DMS 273 (cell line): Measurements from ENCODE around the gene SOX10.
A peak's percentile ranks its signal among the peaks of the same experiment; 100 is the strongest.
"Not testable (repeated sequence)": the region's sequence is repeated elsewhere in the genome, so short reads cannot be mapped to it uniquely, and the experiment has no call there.

Experiments
- DNase-seq: peaks from one replicate; lab custom pipeline; 2025; ENCODE audit not compliant: unreplicated experiment; lab: John Stamatoyannopoulos, UW

SOX10 gene

DNA sequence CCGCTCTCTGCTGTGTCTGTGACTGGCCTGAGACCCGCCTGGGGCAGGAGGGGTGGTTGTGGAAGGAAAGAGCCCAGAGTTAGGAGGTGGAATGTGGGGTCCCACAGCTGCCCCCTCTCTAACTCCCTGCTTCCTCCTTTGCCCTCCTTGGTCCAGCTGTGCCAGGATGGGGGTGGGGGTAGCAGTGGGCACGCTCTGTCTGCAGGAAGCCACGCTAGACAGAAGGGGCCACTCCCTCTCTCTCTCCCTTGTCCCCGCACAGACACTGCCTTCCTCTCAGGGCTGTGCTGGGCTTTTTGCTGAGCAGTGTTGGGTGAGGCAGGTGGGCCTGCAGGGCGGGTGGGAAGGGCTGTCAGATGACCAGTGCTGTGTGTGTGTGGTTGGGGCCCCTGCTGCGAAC lies 2.0 kb upstream of the SOX10 start:
- no peak for DNase-seq

DNA sequence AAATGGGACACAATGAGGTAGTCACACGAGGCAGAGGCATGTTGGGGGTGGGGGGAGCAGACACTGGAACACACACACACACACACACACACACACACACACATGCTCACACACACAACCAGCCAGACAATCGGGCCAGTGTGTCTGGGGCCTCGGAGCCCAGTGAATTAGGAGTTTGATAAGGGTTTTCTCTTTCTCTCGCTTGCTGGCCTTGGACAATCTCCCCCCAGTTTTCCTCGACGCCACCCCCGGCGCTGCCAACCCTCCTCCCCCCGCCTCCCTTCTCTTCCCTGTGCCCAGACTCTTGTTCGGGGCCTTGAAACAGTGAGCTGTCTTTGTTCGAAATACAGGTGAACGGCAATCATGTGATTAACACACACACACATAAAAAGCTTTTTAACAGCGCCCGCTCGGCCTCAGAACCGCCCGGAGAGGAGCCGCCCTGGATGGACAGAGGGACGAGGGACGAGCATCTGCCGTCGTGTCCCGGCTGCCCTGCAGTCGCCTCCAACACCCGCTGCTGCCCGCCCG lies 1.5 kb upstream of the SOX10 start:
- no peak for DNase-seq

- no peak for DNase-seq
Observed at GRCh38 chr22:37985050-37985585, 763 bp upstream of the SOX10 start.

- no peak for DNase-seq
Observed at GRCh38 chr22:37982938-37983859, 1.2 kb downstream of the SOX10 start.

DNA sequence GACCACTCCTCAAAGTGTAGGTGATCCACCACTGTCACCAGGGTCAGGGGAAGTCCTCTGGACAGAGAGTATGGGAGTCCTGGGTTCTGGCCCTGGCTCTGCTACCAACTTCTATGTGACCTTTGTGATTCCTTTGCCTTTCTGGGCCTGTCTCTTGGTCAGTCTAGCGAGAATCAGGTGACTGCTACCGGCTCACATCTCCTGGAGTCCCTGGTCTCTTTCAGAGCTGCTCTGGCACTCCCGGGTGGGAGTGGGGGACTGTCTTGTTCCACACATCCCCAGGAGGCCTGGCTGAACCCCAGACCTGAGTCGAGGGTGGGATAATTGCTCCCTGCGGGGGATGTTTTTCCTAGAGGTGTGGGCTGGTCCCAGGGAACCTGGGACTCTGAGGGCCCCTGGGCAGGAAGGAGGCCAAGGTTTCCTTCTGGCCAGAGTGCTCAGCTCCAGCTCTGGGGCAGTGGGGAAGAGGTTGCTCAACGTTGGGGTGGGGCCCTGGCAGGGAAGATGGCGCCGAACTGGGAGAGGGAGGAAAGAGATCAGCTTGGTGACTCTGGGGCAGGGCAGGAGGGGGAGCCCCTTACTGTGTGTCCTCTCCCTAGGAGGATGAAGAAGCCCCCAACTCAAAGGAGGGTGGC lies 2.1 kb downstream of the SOX10 start:
- DNase-seq, result no peak

GRCh38 chr22:37981282-37982011 lies 2.9 kb downstream of the SOX10 start:
- no peak for DNase-seq

GRCh38 chr22:37979782-37980181 lies 4.6 kb downstream of the SOX10 start:
- no peak for DNase-seq

GRCh38 chr22:37976547-37976946 lies 7.8 kb downstream of the SOX10 start:
- no peak for DNase-seq

DNA sequence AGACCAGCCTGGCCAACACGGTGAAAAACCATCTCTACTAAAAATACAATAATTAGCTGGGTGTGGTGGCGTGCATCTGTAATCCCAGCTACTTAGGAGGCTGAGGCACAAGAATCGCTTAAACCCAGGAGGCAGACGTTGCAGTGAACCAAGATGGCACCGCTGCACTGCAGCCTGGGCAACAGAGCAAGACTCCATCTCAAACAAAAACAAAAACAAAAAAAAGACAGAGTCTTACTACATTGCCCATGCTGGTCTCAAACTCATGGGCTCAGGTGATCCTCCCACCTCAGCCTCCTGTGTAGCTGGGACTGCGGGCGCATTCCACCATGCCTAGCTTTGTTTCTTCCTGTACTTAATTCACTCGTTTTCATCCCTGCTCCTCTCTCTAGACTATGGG lies 8.3 kb downstream of the SOX10 start:
- DNase-seq, result not testable (repeated sequence)

GRCh38 chr22:37975153-37975552 lies 9.2 kb downstream of the SOX10 start:
- no peak for DNase-seq

DNA sequence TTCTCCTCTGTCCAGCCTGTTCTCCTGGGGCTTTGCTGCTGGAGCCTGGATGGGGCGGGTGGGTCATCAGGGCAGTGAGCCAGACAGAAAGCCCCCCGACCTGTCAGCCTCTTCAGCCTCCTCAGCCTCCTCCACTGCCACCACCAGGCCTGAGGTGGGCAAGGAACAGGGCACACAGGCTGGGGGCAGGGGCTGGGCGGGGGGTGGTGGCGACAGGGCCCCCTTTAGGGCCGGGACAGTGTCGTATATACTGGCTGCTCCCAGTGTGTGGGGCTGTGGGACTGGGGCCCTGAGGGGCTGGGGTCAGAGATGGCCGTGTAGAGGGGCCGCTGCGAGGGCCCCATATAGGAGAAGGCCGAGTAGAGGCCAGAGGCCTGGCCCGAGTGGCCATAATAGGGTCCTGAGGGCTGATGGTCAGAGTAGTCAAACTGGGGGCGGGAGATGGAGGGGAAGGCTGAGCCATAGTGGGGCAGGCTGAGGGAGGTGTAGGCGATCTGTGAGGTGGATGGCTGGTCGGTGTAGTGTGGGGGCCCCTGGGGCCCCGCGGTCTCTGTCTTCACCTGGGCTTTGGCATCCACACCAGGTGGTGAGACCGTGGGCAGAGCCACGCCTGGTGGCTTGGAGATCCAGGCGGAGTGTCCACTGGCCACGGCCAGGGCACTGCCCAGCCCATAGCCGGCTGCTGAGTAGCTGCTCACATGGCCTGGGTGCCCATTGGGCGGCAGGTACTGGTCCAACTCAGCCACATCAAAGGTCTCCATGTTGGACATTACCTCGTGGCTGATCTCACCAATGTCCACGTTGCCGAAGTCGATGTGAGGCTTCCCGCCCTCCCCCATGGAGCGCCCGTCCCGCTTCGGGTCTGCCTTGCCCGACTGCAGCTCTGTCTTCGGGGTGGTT lies 10.8 kb downstream of the SOX10 start:
- no peak for DNase-seq

DNA sequence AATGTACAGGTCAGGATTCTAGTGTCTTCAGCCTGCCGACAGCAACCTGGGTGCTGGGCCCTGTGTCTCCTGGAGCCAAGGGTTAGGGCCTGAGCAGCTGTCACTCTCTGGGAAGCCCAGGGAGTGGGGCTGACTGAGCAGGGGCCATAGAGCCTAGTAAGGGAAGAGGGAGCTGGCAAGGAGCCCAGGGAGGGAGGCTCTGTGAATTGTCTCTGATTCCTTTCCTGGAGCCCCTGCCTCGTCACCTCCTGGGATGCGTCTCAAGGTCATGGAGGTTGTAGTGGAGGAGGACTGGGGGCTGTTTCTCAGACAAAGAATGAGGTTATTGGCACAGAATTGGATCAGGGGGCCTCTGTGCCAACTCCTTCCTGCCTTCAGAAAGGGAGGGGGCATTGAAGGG lies 11.8 kb downstream of the SOX10 start:
- DNase-seq, result peak; percentile 74

DNA sequence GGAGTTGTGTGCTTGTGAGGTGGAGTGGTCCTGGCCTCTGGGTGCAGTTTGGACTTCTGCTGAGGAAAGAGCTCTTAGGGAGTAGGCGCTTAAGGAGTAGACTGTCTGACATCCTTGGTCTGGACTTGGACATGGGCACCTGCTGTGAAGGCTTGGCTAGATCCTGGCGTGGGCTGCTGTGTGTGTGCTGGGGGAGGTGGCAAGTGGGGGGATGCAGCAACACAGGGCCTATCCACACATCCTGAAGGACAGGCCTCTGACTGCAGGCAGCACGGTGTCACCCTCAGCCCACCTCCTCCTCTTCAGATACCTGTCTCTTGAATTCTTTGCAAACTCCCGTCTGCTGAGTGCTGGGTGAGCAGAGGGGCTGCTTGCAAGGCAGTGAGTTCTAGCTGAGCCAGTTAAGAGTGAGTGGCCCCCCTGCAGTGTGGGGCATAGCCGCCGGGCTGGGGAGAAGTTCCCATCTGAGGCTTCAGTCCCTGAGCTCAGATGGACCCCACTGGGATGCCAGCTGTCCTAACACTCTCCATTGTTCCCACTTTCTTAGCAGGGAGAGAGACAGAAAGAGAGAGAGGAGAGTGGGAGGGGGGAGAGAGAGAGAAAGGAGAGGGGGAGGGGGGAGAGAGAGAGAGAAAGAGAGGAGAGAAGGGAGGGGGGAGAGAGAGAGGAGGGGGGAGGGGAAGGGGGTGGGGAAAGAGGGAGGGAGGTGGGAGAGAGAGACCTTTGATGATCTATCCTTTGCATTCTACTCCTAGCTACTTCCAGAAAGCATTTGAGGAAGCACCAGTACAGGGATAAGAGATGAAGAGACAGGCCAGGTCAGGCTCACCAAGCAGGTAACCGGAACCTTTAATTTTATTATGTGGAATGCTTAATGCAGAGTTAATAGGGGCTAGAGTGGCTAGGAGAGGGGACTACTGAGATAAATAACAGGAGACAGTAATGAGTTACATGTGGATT lies 12.6 kb downstream of the SOX10 start:
- DNase-seq, result peak; percentile 24

- no peak for DNase-seq
Observed at GRCh38 chr22:37970864-37971263, 13.5 kb downstream of the SOX10 start.

- DNase-seq, result no peak
Observed at GRCh38 chr22:37968452-37969251, 15.7 kb downstream of the SOX10 start.

GRCh38 chr22:37967637-37968451 lies 16.5 kb downstream of the SOX10 start:
- no peak for DNase-seq

GRCh38 chr22:37967147-37967546 lies 17.2 kb downstream of the SOX10 start:
- no peak for DNase-seq
